ENCODE measurements around the gene BCL2.

- TF ChIP-seq ZNF583 (CRISPR knock-in tag; IDR thresholded peaks at IDR 0.05), result no peak
- no peak for TF ChIP-seq MAX (CRISPR knock-in tag; IDR thresholded peaks at IDR 0.05)
- TF ChIP-seq POLR2A (conservative IDR thresholded peaks at IDR 0.05), result no peak
- TF ChIP-seq E2F5 (CRISPR knock-in tag; IDR thresholded peaks at IDR 0.05), result no peak
- no peak for TF ChIP-seq ZNF12 (CRISPR knock-in tag; IDR thresholded peaks at IDR 0.05)
- no peak for TF ChIP-seq CHD2 (IDR thresholded peaks at IDR 0.05; ENCODE audit: low read depth, low read length)
- TF ChIP-seq ELF2 (CRISPR knock-in tag; IDR thresholded peaks at IDR 0.05), result no peak
- TF ChIP-seq MAZ (CRISPR knock-in tag; conservative IDR thresholded peaks at IDR 0.05 in 1 of 2, IDR thresholded peaks at IDR 0.05 in 1 of 2), result no peak
- TF ChIP-seq SPI1 (IDR thresholded peaks at IDR 0.05; ENCODE audit: borderline replicate concordance, low read depth, low read length), result no peak
- TF ChIP-seq CTCF (IDR thresholded peaks at IDR 0.05 in 2 of 3, conservative IDR thresholded peaks at IDR 0.05 in 1 of 3; ENCODE audit: insufficient read depth in 2 of 3, low read depth in 1 of 3, low read length in 3 of 3), result no peak
- TF ChIP-seq ZBTB43 (CRISPR knock-in tag; IDR thresholded peaks at IDR 0.05), result no peak
Measured at GRCh38 chr18:63271148-63271547, 48.4 kb downstream of the BCL2 start.

All from K562 (cell line).